Measurements from ENCODE around the gene RPRD1A. TPM values are rescaled to one million over a fixed set of nuclear protein-coding genes. Genes with fewer than 3 reads are reported as not detected.

Gene RPRD1A
- total RNA-seq, 1 experiment from 2014 or later = 80.7 TPM

- H3K79me2 ChIP-seq (ENCODE audit: insufficient read depth, low read length) = no peaks in the 10 kb centered on the region
- BruUV-seq (replicated peaks) = no TSS peak
- H3K4me1 ChIP-seq (ENCODE audit: control insufficient read depth in 1 of 2, insufficient read depth in 2 of 2, low read length in 2 of 2) = no peaks in the 10 kb centered on the region
- H3K27me3 ChIP-seq (ENCODE audit: insufficient read depth, low read length) = no peaks in the 10 kb centered on the region
- H3K27ac ChIP-seq (ENCODE audit: low read depth, low read length) = no peak overlapping the region
- no peak for ATAC-seq
- no peak overlapping the region for H3K4me3 ChIP-seq (replicated peaks in 1 of 2; ENCODE audit: low read depth in 1 of 2, low read length in 2 of 2)
- H3K9ac ChIP-seq (ENCODE audit: low read length) = no peak overlapping the region
- ChIA-PET POLR2A (no interaction called here), RAD21 (ENCODE audit: low non-redundant PET in 1 of 2, low total read pairs in 2 of 2, uncharacterized antibody in 2 of 2, unreplicated experiment in 2 of 2) (interaction anchor here in 1 of 2 experiments (0.7 kb wide), 1 partner anchor 189 kb away, joined by 3 read pairs; the partner anchor contains the start of gene FHOD3), CTCF (interaction anchor here (1.1 to 1.9 kb wide), 2 partner anchors 12 to 176 kb away, joined by 3 to 4 read pairs; no protein-coding TSS in a partner anchor)
- TF ChIP-seq ELF1 (IDR thresholded peaks at IDR 0.05; ENCODE audit: borderline replicate concordance, low read depth) (no peak), ZFX (IDR thresholded peaks at IDR 0.05) (no peak), CTCF (IDR thresholded peaks at IDR 0.05 in 2 of 3, conservative IDR thresholded peaks at IDR 0.05 in 1 of 3; ENCODE audit: borderline replicate concordance in 1 of 3, insufficient read depth in 1 of 3, low read depth in 2 of 3, low read length in 2 of 3) (no peak), EZH2phosphoT487 (IDR thresholded peaks at IDR 0.05; ENCODE audit: borderline replicate concordance) (no peak), MAX (IDR thresholded peaks at IDR 0.05) (no peak)
- H3K4me2 ChIP-seq (ENCODE audit: low read length) = no peak overlapping the region
- DNase-seq (ENCODE audit: low read depth, low spot score) = no peak
- intact Hi-C loops (cut with micrococcal nuclease) = no loop called here
- H3K9me3 ChIP-seq (ENCODE audit: control insufficient read depth in 1 of 2, insufficient read depth in 1 of 2, low read depth in 1 of 2, low read length in 2 of 2) = no peaks in the 10 kb centered on the region
- H2AFZ ChIP-seq (ENCODE audit: low read depth, low read length, poor library complexity, severe bottlenecking) = no peak overlapping the region
- no peaks in the 10 kb centered on the region for H3K9me2 ChIP-seq (ENCODE audit: insufficient read depth)
- H3K36me3 ChIP-seq (ENCODE audit: control insufficient read depth in 1 of 2, insufficient read depth in 2 of 2, low read length in 2 of 2) = peaks cover 23 to 26% of the 10 kb centered on the region in 2 experiments
- no peaks in the 10 kb centered on the region for H4K20me1 ChIP-seq (ENCODE audit: insufficient read depth)
Observed at GRCh38 chr18:36108196-36108595, 40.8 kb upstream of the RPRD1A start.

- Histone ChIP-seq H2AFZ (ENCODE audit: low read depth, low read length, poor library complexity, severe bottlenecking) (no peak overlapping the region), H3K9me2 (ENCODE audit: insufficient read depth) (no peaks in the 10 kb centered on the region), H3K9ac (ENCODE audit: low read length) (no peak overlapping the region), H4K20me1 (ENCODE audit: insufficient read depth) (no peaks in the 10 kb centered on the region), H3K9me3 (ENCODE audit: control insufficient read depth in 1 of 2, insufficient read depth in 1 of 2, low read depth in 1 of 2, low read length in 2 of 2) (peaks cover 0 to 1% of the 10 kb centered on the region in 2 experiments; a peak in 1 of 4 replicates), H3K79me2 (ENCODE audit: insufficient read depth, low read length) (no peaks in the 10 kb centered on the region), H3K4me3 (replicated peaks in 1 of 2; ENCODE audit: low read depth in 1 of 2, low read length in 2 of 2) (no peak overlapping the region), H3K4me2 (ENCODE audit: low read length) (no peak overlapping the region), H3K36me3 (ENCODE audit: control insufficient read depth in 1 of 2, insufficient read depth in 2 of 2, low read length in 2 of 2) (peaks cover 20 to 24% of the 10 kb centered on the region in 2 experiments), H3K27ac (ENCODE audit: low read depth, low read length) (no peak overlapping the region), H3K27me3 (ENCODE audit: insufficient read depth, low read length) (no peaks in the 10 kb centered on the region), H3K4me1 (ENCODE audit: control insufficient read depth in 1 of 2, insufficient read depth in 2 of 2, low read length in 2 of 2) (no peaks in the 10 kb centered on the region)
- ChIA-PET RAD21 (ENCODE audit: low non-redundant PET in 1 of 2, low total read pairs in 2 of 2, uncharacterized antibody in 2 of 2, unreplicated experiment in 2 of 2) (interaction anchor here in 1 of 2 experiments (0.7 kb wide), 1 partner anchor 190 kb away, joined by 3 read pairs; the partner anchor contains the start of gene FHOD3), POLR2A (no interaction called here), CTCF (interaction anchor here (1.1 to 1.9 kb wide), 2 partner anchors 12 to 177 kb away, joined by 3 to 4 read pairs; no protein-coding TSS in a partner anchor)
- no TSS peak for BruUV-seq (replicated peaks)
- DNase-seq (ENCODE audit: low read depth, low spot score) = no peak
- ATAC-seq = no peak
- intact Hi-C loops (cut with micrococcal nuclease) = no loop called here
- no peak for TF ChIP-seq ZFX (IDR thresholded peaks at IDR 0.05)
- TF ChIP-seq EZH2 (IDR thresholded peaks at IDR 0.05) = no peak
- TF ChIP-seq FOSL1 (IDR thresholded peaks at IDR 0.05; ENCODE audit: low read depth) = no peak
- TF ChIP-seq ZBTB33 (IDR thresholded peaks at IDR 0.05; ENCODE audit: extremely low read depth, insufficient replicate concordance, low read length) = no peak
- no peak for TF ChIP-seq CEBPB (IDR thresholded peaks at IDR 0.05; ENCODE audit: low read depth)
- TF ChIP-seq RAD21 (IDR thresholded peaks at IDR 0.05; ENCODE audit: low read depth) = no peak
- TF ChIP-seq SP1 (IDR thresholded peaks at IDR 0.05; ENCODE audit: low read depth) = no peak
- no peak for TF ChIP-seq ELF1 (IDR thresholded peaks at IDR 0.05; ENCODE audit: borderline replicate concordance, low read depth)
- no peak for TF ChIP-seq JUND (IDR thresholded peaks at IDR 0.05)
- no peak for TF ChIP-seq SIN3A (IDR thresholded peaks at IDR 0.05; ENCODE audit: low read depth)
Observed at GRCh38 chr18:36107477-36107876, 40.1 kb upstream of the RPRD1A start.

Data from HCT116 (cell line).